NCI-H1105 (cell line): ENCODE data around the gene ARHGEF1.

Experiments
- DNase-seq: peaks from one replicate; lab custom pipeline; 2025; lab: John Stamatoyannopoulos, UW

Gene ARHGEF1

DNA sequence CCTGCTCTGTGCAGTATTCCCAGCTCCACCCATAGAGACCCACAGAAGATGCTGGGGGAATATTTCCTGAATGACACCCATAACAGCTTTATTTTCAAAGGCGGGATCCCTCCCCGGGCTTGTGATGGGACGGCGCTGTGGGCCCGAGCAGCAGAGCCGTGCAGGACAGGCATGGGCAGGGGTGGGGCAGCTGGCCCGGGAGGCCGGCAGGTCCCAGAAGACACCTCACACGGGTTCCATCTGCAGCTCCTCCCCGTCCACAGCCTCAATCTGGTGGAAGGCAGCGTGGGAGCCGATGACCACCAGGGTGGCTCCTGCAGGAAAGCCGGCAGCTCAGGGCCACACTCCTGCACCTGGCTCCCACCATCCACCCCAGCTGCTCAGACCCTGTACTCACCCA is 73.6 kb downstream of the ARHGEF1 start:
- DNase-seq: no peak
